Mucosa of descending colon (tissue), 3 donors: ENCODE data around the gene ABCD3. TPM values are rescaled to one million over a fixed set of nuclear protein-coding genes. Genes with fewer than 3 reads are reported as not detected.

Source experiments
- ATAC-seq: fragments of 200-7000 bp; cut with Tn5 transposase; one replicate; pipeline ENCODE4 v1.9.1; 2020; ENCODE audit warnings: mild to moderate bottlenecking, moderate library complexity
- DNase-seq, 3 donors: peaks; one replicate each; pipeline ENCODE4 v3.0.0-alpha.2; 2020
- H3K36me3 ChIP-seq: fragments of 200-600 bp; one replicate; pipeline ENCODE4 v1.8.0; 2021; ENCODE audit warnings: low read depth, mild to moderate bottlenecking
- H3K4me1 ChIP-seq: fragments of 200-600 bp; one replicate; pipeline ENCODE4 v1.8.0; 2021; ENCODE audit warnings: low read depth, mild to moderate bottlenecking
- H3K4me3 ChIP-seq: fragments of 200-600 bp; one replicate; pipeline ENCODE4 v1.8.0; 2021; ENCODE audit warnings: mild to moderate bottlenecking
- H3K9me3 ChIP-seq: fragments of 200-600 bp; one replicate; pipeline ENCODE4 v1.8.0; 2021; ENCODE audit warnings: mild to moderate bottlenecking
- CTCF ChIP-seq: fragments of 200-600 bp; IDR thresholded peaks from one replicate; pipeline ENCODE4 v1.8.0; 2022; ENCODE audit warnings: antibody characterized with exemption, mild to moderate bottlenecking
- intact Hi-C, 2 donors: fragments of 100-400 bp; cut with DNase I in 1 of 2; cut with micrococcal nuclease in 1 of 2; formaldehyde crosslinking; loops; one replicate each; pipeline versions ENCODE4 v1.11.0 to v1.11.1; 2022; cut with DNase I, micrococcal nuclease
- total RNA-seq, 3 donors: library from RNA; stranded (reverse); fragmentation: NEBNext Ultra II Directional in 2 of 3; extraction: Animal tissue kit (Norgen Biotek cat#: 25700) in 2 of 3; gene quantifications; one replicate each; pipeline versions ENCODE4 v1.2.1 to v1.2.4, GENCODE V29; 2021 to 2023
- donor health status: DM: no; HTN: no; CAD: no; lungs with moderate emphysema.
- donor health status: DM: no; HTN: no; CAD: no.
- donor health status: DM: no; HTN: yes; CAD: no.

ABCD3 gene
- total RNA-seq, 3 donors from 2014 or later, result 67.9 to 102 (median 99.3) TPM

GRCh38 chr1:94463056-94463764 lies 45.0 kb downstream of the ABCD3 start:
- ATAC-seq (peak; percentile 66), DNase-seq (no peak)
- H3K4me1 ChIP-seq, result peaks cover 6% of the 10 kb centered on the region
- H3K36me3 ChIP-seq, result no peaks in the 10 kb centered on the region
- TF ChIP-seq CTCF, result no peak
- intact Hi-C loops, result loop anchor here in 1 of 2 donors (10.0 kb wide), 1 partner anchor 398 kb away; no protein-coding TSS in a partner anchor
- H3K9me3 ChIP-seq, result no peaks in the 10 kb centered on the region
- H3K4me3 ChIP-seq, result no peak overlapping the region

GRCh38 chr1:94463765-94464330 lies 45.7 kb downstream of the ABCD3 start:
- ATAC-seq, result peak; percentile 92
- TF ChIP-seq CTCF, result peak; percentile 33
- H3K9me3 ChIP-seq, result no peaks in the 10 kb centered on the region
- no peaks in the 10 kb centered on the region for H3K36me3 ChIP-seq
- H3K4me3 ChIP-seq, result no peak overlapping the region
- DNase-seq, result peak in 1 of 3 donors; percentile 67
- intact Hi-C loops, result loop anchor here in 1 of 2 donors (10.0 kb wide), 1 partner anchor 399 kb away; no protein-coding TSS in a partner anchor
- peaks cover 6% of the 10 kb centered on the region for H3K4me1 ChIP-seq

GRCh38 chr1:94468708-94469107 lies 50.5 kb downstream of the ABCD3 start:
- ATAC-seq, result no peak
- H3K9me3 ChIP-seq, result no peaks in the 10 kb centered on the region

DNA sequence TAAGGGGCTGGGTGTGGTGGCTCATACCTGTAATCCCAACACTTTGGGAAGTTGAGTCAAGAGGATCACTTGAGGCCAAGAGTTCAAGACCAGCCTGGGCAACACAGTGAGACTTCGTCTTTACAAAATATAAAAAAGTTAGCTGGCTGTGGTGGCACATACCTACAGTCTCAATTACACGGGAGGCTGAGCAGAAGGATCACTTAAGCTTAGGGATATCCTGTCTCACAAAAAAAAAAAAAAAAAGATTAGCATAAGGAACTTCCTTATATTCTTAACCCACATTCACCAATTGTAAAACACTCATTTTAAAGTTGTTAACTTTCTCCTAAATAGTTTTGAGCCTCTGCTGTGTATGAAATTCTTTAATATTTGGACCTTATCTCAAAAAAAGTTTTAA lies 53.1 kb downstream of the ABCD3 start:
- intact Hi-C loops, result no loop called here
- H3K9me3 ChIP-seq, result no peaks in the 10 kb centered on the region
- ATAC-seq (no peak), DNase-seq (no peak)
- H3K36me3 ChIP-seq, result no peaks in the 10 kb centered on the region
- H3K4me3 ChIP-seq, result no peak overlapping the region
- H3K4me1 ChIP-seq, result no peaks in the 10 kb centered on the region
- no peak for TF ChIP-seq CTCF

More at GRCh38 chr1:94468708-94469107, 50.5 kb downstream of the ABCD3 start:
- DNase-seq, result no peak
- H3K36me3 ChIP-seq, result no peaks in the 10 kb centered on the region
- intact Hi-C loops, result loop anchor here in 1 of 2 donors (10.0 kb wide), 1 partner anchor 404 kb away; no protein-coding TSS in a partner anchor
- TF ChIP-seq CTCF, result no peak
- H3K4me3 ChIP-seq, result no peak overlapping the region
- H3K4me1 ChIP-seq, result no peaks in the 10 kb centered on the region

- no peak for DNase-seq
- ATAC-seq, result no peak
- Histone ChIP-seq H3K36me3 (no peaks in the 10 kb centered on the region), H3K9me3 (no peaks in the 10 kb centered on the region), H3K4me1 (no peaks in the 10 kb centered on the region), H3K4me3 (no peak overlapping the region)
- TF ChIP-seq CTCF, result no peak
- intact Hi-C loops, result no loop called here
These were observed 57.0 kb downstream of the ABCD3 start for GRCh38 chr1:94475232-94475631.
